K562 (cell line): ENCODE results near the gene ITGA11. TPM values are rescaled to one million over a fixed set of nuclear protein-coding genes. Genes with fewer than 3 reads are reported as not detected.

ENCODE experiments used
- ATAC-seq: fragments of 200-7000 bp; cut with Tn5 transposase; 3 replicates; pipeline ENCODE4 v1.9.1; 2020; ENCODE audit warnings: moderate library complexity
- BruUV-seq: library from RNA; stranded (reverse); fragments of 400-500 nt; replicated peaks from 2 replicates; lab custom pipeline; 2021; lab: Mats Ljungman, UMichigan
- CTCF ChIA-PET: fragments of 300-600 bp; formaldehyde crosslinking; extraction: SDS; loops from one replicate; lab custom pipeline; 2021; ENCODE audit warnings: low intra/inter-chr PET ratio; lab: Yijun Ruan, JAX
- POLR2A ChIA-PET: fragments of 300-600, 350-650 bp; sonication (Branson Sonifier 250); formaldehyde crosslinking; extraction: SDS; loops from one replicate; lab custom pipeline; 2021; ENCODE audit warnings: antibody characterized with exemption, inconsistent platforms; lab: Yijun Ruan, JAX
- DNase-seq, 4 experiments: peaks; one replicate each; pipeline versions ENCODE4 v3.0.0 to v3.0.0-alpha.2; 2011 to 2018; ENCODE audit warnings: low spot score in 3 of 4, mixed read lengths in 3 of 4; ENCODE audit errors: extremely low read depth in 1 of 4
- FAIRE-seq: peaks from 2 replicates; lab custom pipeline; 2011; peaks lifted over from hg19 to GRCh38; lab: Jason Lieb, UNC
- H2AFZ ChIP-seq: 2 replicates; pipeline ENCODE4 v1.6.0; 2011; ENCODE audit warnings: low read depth, low read length, control low read depth, inconsistent platforms
- H3K27ac ChIP-seq: fragments of 200-600 bp; 3 replicates; pipeline ENCODE4 v1.8.0; 2011; ENCODE audit warnings: low read depth, mild to moderate bottlenecking, control low read depth, inconsistent platforms, low read length, moderate library complexity, mixed read lengths; ENCODE audit errors: extremely low read depth
- H3K27me3 ChIP-seq, 2 experiments: fragments of 300-600 bp in 1 of 2; 2 replicates in 1 of 2; 3 replicates in 1 of 2; pipeline versions ENCODE4 v1.6.0 to v1.8.0; 2011; ENCODE audit warnings: inconsistent platforms in 2 of 2, low read length in 2 of 2, mild to moderate bottlenecking in 1 of 2, mixed read lengths in 1 of 2, moderate library complexity in 1 of 2; ENCODE audit not compliant: control insufficient read depth in 2 of 2, insufficient read depth in 2 of 2
- H3K36me3 ChIP-seq: fragments of 300-600 bp; 3 replicates; pipeline ENCODE4 v1.8.0; 2011; ENCODE audit warnings: mild to moderate bottlenecking, low read length, inconsistent platforms; ENCODE audit not compliant: control insufficient read depth, insufficient read depth
- H3K4me1 ChIP-seq, 2 experiments: fragments of 200-600 bp in 1 of 2; replicated peaks in 1 of 2; 2 replicates in 1 of 2; 3 replicates in 1 of 2; pipeline versions ENCODE4 v1.5.1 to v1.8.0; 2011; ENCODE audit warnings: inconsistent platforms in 2 of 2, low read length in 2 of 2, mild to moderate bottlenecking in 1 of 2, mixed read lengths in 1 of 2, moderate library complexity in 1 of 2; ENCODE audit not compliant: control insufficient read depth in 2 of 2, insufficient read depth in 2 of 2
- H3K4me2 ChIP-seq: 2 replicates; pipeline ENCODE4 v1.6.1; 2011; ENCODE audit warnings: low read length, control low read depth, inconsistent platforms, mixed read lengths; ENCODE audit not compliant: insufficient read depth
- H3K4me3 ChIP-seq: fragments of 200-600 bp; sonication (generic), shearing (Covaris generic); 2 replicates; pipeline ENCODE4 v1.5.1; 2016; ENCODE audit warnings: control low read depth, inconsistent platforms
- H3K79me2 ChIP-seq: fragments of 200-600 bp; 3 replicates; pipeline ENCODE4 v1.8.0; 2011; ENCODE audit warnings: low read length, inconsistent platforms; ENCODE audit not compliant: control insufficient read depth, insufficient read depth
- H3K9ac ChIP-seq, 2 experiments: 2 replicates each; pipeline versions ENCODE4 v1.6.0 to v1.6.1; 2011; ENCODE audit warnings: low read depth in 2 of 2, low read length in 2 of 2, control low read depth in 1 of 2, inconsistent platforms in 1 of 2, mild to moderate bottlenecking in 1 of 2, mixed read lengths in 1 of 2; ENCODE audit not compliant: insufficient read depth in 1 of 2
- H3K9me1 ChIP-seq: one replicate; pipeline ENCODE4 v1.6.0; 2011; ENCODE audit warnings: inconsistent platforms, mild to moderate bottlenecking, low read length, moderate library complexity; ENCODE audit not compliant: control insufficient read depth, insufficient read depth
- H3K9me3 ChIP-seq: replicated peaks from 2 replicates; pipeline ENCODE4 v1.5.1; 2011; ENCODE audit warnings: low read depth, low read length, inconsistent platforms; ENCODE audit not compliant: control insufficient read depth, insufficient read depth
- H4K20me1 ChIP-seq: replicated peaks from 2 replicates; pipeline ENCODE4 v1.6.1; 2011; ENCODE audit warnings: low read length, inconsistent platforms, mixed read lengths; ENCODE audit not compliant: control insufficient read depth, insufficient read depth
- CAMTA2 ChIP-seq: fragments of 250-450 bp; sonication (Bioruptor Pico); conservative IDR thresholded peaks from 2 replicates; pipeline ENCODE4 v1.5.1; 2022
- KDM1A ChIP-seq, 2 experiments: fragments of 450-650 bp; IDR thresholded peaks; 2 replicates each; pipeline ENCODE4 v1.6.1; 2016; ENCODE audit warnings: mild to moderate bottlenecking in 2 of 2
- NBN ChIP-seq: fragments of 450-650 bp; IDR thresholded peaks from 2 replicates; pipeline ENCODE4 v1.6.1; 2016; ENCODE audit warnings: low read depth, mild to moderate bottlenecking
- NONO ChIP-seq, 2 experiments: fragments of 200-400 bp in 1 of 2; fragments of 450-650 bp in 1 of 2; formaldehyde crosslinking in 1 of 2; IDR thresholded peaks; 2 replicates each; pipeline ENCODE4 v1.6.1; 2017; ENCODE audit warnings: low read depth in 2 of 2, mild to moderate bottlenecking in 2 of 2, moderate library complexity in 2 of 2, low read length in 1 of 2
- POU5F1 ChIP-seq: fragments of 150-350 bp; IDR thresholded peaks from 2 replicates; pipeline ENCODE4 v1.6.1; 2014; ENCODE audit warnings: borderline replicate concordance, low read length, low read depth, mild to moderate bottlenecking; ENCODE audit not compliant: partially characterized antibody
- PTBP1 ChIP-seq: fragments of 200-400 bp; formaldehyde crosslinking; IDR thresholded peaks from 2 replicates; pipeline ENCODE4 v1.6.1; 2017; ENCODE audit warnings: low read depth, low read length
- PTRF ChIP-seq: fragments of 450-650 bp; IDR thresholded peaks from 2 replicates; pipeline ENCODE4 v1.6.1; 2016; ENCODE audit warnings: mild to moderate bottlenecking, missing genetic modification characterization, missing compliant biosample characterization
- PURB ChIP-seq: sonication (generic); formaldehyde crosslinking; IDR thresholded peaks from 2 replicates; pipeline ENCODE4 v1.9.0; 2021; ENCODE audit warnings: low read depth, mild to moderate bottlenecking, missing genetic modification reagents
- SMAD4 ChIP-seq: fragments of 250-450 bp; sonication (Bioruptor Pico); conservative IDR thresholded peaks from 2 replicates; pipeline ENCODE4 v1.8.0; 2021; ENCODE audit warnings: inconsistent platforms, mild to moderate bottlenecking, moderate library complexity
- SMARCA4 ChIP-seq: fragments of 450-650 bp; IDR thresholded peaks from 2 replicates; pipeline ENCODE4 v1.6.1; 2016
- ZBTB9 ChIP-seq: fragments of 450-650 bp; formaldehyde crosslinking; IDR thresholded peaks from 2 replicates; pipeline ENCODE4 v1.4.0; 2020; ENCODE audit warnings: mild to moderate bottlenecking, moderate library complexity
- ZHX1 ChIP-seq: fragments of 150-350 bp; conservative IDR thresholded peaks from 2 replicates; pipeline ENCODE4 v1.6.1; 2014; ENCODE audit warnings: low read length
- ZNF551 ChIP-seq: fragments of 250-450 bp; sonication (Bioruptor Pico); IDR thresholded peaks from 2 replicates; pipeline ENCODE4 v1.5.0; 2021; ENCODE audit warnings: mild to moderate bottlenecking, moderate library complexity
- ZZZ3 ChIP-seq: fragments of 450-650 bp; IDR thresholded peaks from 2 replicates; pipeline ENCODE4 v1.6.1; 2016; ENCODE audit warnings: antibody characterized with exemption, mild to moderate bottlenecking, moderate library complexity
- WGBS: fragments of 100-300 bp; shearing (Covaris generic); methylation state at CpG from one replicate; pipeline ENCODE4 v1.1.6; 2016; ENCODE audit warnings: low coverage, mixed read lengths; ENCODE audit not compliant: insufficient coverage; ENCODE audit errors: missing lambda C conversion rate; 5-methylcytosine and 5-hydroxymethylcytosine counted together
- in situ Hi-C: fragments of 300-500 bp; cut with MboI; formaldehyde crosslinking; loops from 4 replicates; pipeline ENCODE4 v1.15.0; 2018; ENCODE audit warnings: inconsistent platforms, mixed read lengths
- intact Hi-C: fragments of 100-400 bp; cut with micrococcal nuclease; formaldehyde crosslinking; loops from 2 replicates; pipeline ENCODE4 v1.14.2; 2022
- polyA plus RNA-seq, 8 experiments: library from polyadenylated mRNA; depleted of rRNA in 4 of 8; stranded (reverse) in 5 of 8; unstranded in 3 of 8; fragments of >200 nt; fragmentation: Nextera tagmentation in 2 of 8; fragmentation: Illumina TruSeq in 1 of 8; extraction: Ambion mirVana in 2 of 8; extraction: Trizol in 1 of 8; gene quantifications; 2 replicates each; pipeline versions ENCODE4 v1.2.1 to v1.2.3, GENCODE V29; 2011 to 2014; ENCODE audit warnings: inconsistent platforms in 1 of 8, missing spikeins in 1 of 8
- total RNA-seq, 7 experiments: library from RNA; depleted of rRNA in 6 of 7; stranded (reverse); fragments of >200 nt in 6 of 7; fragmentation: Illumina TruSeq in 2 of 7; extraction: Trizol in 2 of 7; gene quantifications; 2 replicates each; pipeline versions ENCODE4 v1.2.1 to v1.2.3, GENCODE V29; 2011 to 2021; ENCODE audit warnings: low replicate concordance in 1 of 7
- TF ChIP-seq, protein P1 (sequence below), 2 experiments: fragments of 450-650 bp; conservative IDR thresholded peaks; 2 replicates each; pipeline ENCODE4 v1.6.1; 2017; ENCODE audit warnings: mild to moderate bottlenecking in 2 of 2, moderate library complexity in 2 of 2

The ITGA11 gene
- total and polyA plus RNA-seq, 9 of the 15 experiments (the other 6 are each of a cell fraction or from before 2014, with no cell fraction given) = 0.01 TPM; not detected in 8

DNA sequence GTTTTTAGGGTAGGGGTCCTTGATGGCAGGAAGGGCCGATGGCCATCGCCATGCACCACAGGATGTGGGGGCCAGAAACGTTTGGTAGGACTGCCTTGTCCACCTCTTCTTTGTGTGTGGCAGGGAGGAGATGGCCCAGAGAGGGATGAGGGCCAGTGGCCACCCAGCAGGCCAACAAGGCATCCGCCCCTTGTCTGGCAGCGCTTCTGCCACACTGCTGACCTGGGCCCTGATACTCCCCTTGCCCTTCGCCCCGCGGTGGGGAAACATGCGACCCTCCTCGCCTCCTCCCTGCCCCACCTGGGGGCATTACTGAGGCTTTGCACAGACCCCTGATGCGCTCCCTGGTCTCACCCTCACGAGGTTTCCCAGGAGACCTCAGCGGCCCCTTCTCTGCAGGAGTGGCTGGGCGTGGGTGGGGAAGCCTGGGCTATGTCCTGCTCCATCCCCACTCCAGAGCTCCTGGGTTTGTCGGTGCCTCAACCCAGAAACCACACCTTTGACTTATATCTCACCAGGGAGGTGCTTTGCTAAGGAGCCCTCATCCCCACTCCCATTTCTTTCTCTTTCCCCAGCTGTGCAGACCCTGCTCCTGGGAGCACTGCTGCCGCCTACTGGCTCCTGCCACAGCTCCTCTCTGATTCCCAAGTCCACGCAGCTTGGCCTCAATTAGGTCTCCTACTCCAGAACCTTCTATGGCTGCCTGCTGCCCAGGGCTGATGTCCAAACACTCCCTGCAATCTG is 115.7 kb downstream of the ITGA11 start:
- ChIA-PET POLR2A (interaction anchor here (0.6 to 0.9 kb wide), 5 partner anchors 26 to 1904 kb away, joined by 3 to 4 read pairs (median 3); no protein-coding TSS in a partner anchor), CTCF (interaction anchor here (1.3 kb wide), 2 partner anchors 9 to 63 kb away, joined by 4 to 5 read pairs; no protein-coding TSS in a partner anchor)
- DNase-seq = peak; percentile 29 to 45 (median 36)
- H3K9me3 ChIP-seq = no peaks in the 10 kb centered on the region
- peaks cover 8% of the 10 kb centered on the region; the same call in 1 of the 2 replicates for H4K20me1 ChIP-seq
- peaks cover 13 to 73% of the 10 kb centered on the region in 2 experiments for H3K27me3 ChIP-seq
- intact Hi-C loops = no loop called here
- H3K9ac ChIP-seq = no peak overlapping the region
- in situ Hi-C loops = no loop called here
- H3K79me2 ChIP-seq = no peaks in the 10 kb centered on the region
- H3K27ac ChIP-seq = no peak overlapping the region
- peaks cover 0 to 5% of the 10 kb centered on the region in 2 experiments; a peak in 2 of 5 replicates for H3K4me1 ChIP-seq
- no peak overlapping the region for H2AFZ ChIP-seq
- FAIRE-seq = peak; percentile 74
- peak; percentile 83 for ATAC-seq
- no peaks in the 10 kb centered on the region for H3K9me1 ChIP-seq
- 26% methylated on average over 17 of the region's 17 CpGs for WGBS
- H3K4me2 ChIP-seq = no peak overlapping the region
- BruUV-seq = no TSS peak
- no peaks in the 10 kb centered on the region for H3K36me3 ChIP-seq
- H3K4me3 ChIP-seq = no peak overlapping the region
- TF ChIP-seq ZZZ3 (no peak), ZBTB9 (CRISPR knock-in tag) (no peak), NONO (IDR thresholded peaks at IDR 0.05; ENCODE audit: low read depth in 2 of 2, low read length in 1 of 2) (no peak), PURB (no peak), KDM1A (IDR thresholded peaks at IDR 0.05) (no peak), POU5F1 (no peak), SMARCA4 (no peak), SMAD4 (CRISPR knock-in tag) (no peak), ZHX1 (no peak), ZNF551 (CRISPR knock-in tag) (no peak), CAMTA2 (no peak), PTRF (tag) (no peak), PTBP1 (no peak), NBN (no peak)
- TF ChIP-seq, protein P1, sequence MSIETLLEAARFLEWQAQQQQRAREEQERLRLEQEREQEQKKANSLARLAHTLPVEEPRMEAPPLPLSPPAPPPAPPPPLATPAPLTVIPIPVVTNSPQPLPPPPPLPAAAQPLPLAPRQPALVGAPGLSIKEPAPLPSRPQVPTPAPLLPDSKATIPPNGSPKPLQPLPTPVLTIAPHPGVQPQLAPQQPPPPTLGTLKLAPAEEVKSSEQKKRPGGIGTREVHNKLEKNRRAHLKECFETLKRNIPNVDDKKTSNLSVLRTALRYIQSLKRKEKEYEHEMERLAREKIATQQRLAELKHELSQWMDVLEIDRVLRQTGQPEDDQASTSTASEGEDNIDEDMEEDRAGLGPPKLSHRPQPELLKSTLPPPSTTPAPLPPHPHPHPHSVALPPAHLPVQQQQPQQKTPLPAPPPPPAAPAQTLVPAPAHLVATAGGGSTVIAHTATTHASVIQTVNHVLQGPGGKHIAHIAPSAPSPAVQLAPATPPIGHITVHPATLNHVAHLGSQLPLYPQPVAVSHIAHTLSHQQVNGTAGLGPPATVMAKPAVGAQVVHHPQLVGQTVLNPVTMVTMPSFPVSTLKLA (conservative IDR thresholded peaks at IDR 0.05) = no peak
